Measurements from ENCODE around the gene WDR83. TPM values are rescaled to one million over a fixed set of nuclear protein-coding genes. Genes with fewer than 3 reads are reported as not detected.

WDR83 gene
- total and polyA plus RNA-seq, 2 of the 4 experiments (the other 2 are of a cell fraction) = 5.9 to 8.9 TPM

DNA sequence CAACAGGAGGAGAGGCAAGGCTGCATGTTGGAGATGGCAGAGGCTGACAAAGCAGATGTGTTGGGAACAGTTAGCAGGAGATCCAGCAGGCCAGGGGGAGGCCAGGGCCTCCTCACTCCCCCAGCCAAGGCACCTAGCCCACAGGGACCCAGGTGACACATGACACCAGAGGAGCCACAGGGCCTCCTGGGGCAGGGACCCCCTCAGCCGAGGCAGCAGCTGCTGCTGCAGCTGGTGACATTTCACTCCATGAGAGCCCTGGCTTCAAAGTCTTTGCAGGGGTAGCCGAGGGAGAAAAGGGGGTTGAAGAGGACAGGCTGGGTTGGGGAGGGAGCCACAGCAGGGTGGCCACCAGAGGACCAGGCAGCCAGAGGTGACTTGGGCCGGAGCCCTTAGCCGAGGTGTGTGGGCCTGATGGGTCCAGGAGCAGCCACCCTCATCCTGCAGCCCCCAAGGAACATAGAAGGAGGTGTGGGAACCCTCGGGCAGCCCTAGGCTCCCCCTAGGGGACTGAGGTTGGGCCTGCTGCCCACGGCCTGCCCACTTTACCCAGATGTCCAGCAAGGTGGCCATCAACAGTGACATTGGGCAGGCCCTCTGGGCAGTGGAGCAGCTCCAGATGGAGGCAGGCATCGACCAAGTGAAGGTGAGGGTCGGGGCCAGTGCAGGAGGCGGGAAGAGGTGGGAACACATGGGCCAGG is 21.0 kb downstream of the WDR83 start, which contains the start of gene GNG14:
GNG14 (plus strand) TSS at position 503 of the 701 bp plus-strand sequence; CDS start at position 554, 51 bp downstream.
- H3K4me2 ChIP-seq (ENCODE audit: low read depth, low read length) = no peak within 1 kb of the TSS
- H3K79me1 ChIP-seq (ENCODE audit: low read depth in 1 of 2, low read length in 2 of 2) = 0 out of 4 replicates have a peak, but pooled peaks cover 0 to under 1% of the 10 kb centered on the region in 2 experiments
- no peak within 1 kb of the TSS for H3K9ac ChIP-seq (ENCODE audit: low read depth, low read length)
- no peak within 1 kb of the TSS for H2BK15ac ChIP-seq (ENCODE audit: low read depth, low read length)
- in situ Hi-C loops (cut with MboI; ENCODE audit: low sequenced_read_pairs) = no loop called here
- H2AFZ ChIP-seq (replicated peaks; ENCODE audit: low read length, poor library complexity) = no peak within 1 kb of the TSS
- H2AK5ac ChIP-seq (ENCODE audit: low read depth, low read length) = no peak within 1 kb of the TSS
- H2BK5ac ChIP-seq (ENCODE audit: low read depth, low read length, poor library complexity, severe bottlenecking) = no peak within 1 kb of the TSS
- no peak within 1 kb of the TSS for H3K14ac ChIP-seq (replicated peaks; ENCODE audit: low read depth, low read length)
- H3K18ac ChIP-seq (ENCODE audit: low read depth, low read length) = no peak within 1 kb of the TSS
- ChIA-PET CTCF (interaction anchor here (0.9 kb wide), 1 partner anchor 10 kb away, joined by 3 read pairs; no protein-coding TSS in a partner anchor), POLR2A (ENCODE audit: unreplicated experiment) (no interaction called here)
- intact Hi-C loops (cut with micrococcal nuclease) = no loop called here
- H3K4ac ChIP-seq (ENCODE audit: low read depth, low read length) = no peak within 1 kb of the TSS
- no peak within 1 kb of the TSS for H4K8ac ChIP-seq (ENCODE audit: low read depth in 2 of 2, low read length in 2 of 2)
- no peak within 1 kb of the TSS for H3K4me3 ChIP-seq (ENCODE audit: insufficient read depth, low read depth, low read length)
- 0 out of 2 replicates have a peak, but pooled peaks cover 2% of the 10 kb centered on the region for H3K36me3 ChIP-seq (ENCODE audit: control insufficient read depth, insufficient read depth, low read length)
- H3K56ac ChIP-seq (ENCODE audit: extremely low read depth, insufficient read depth, low read length) = no peak within 1 kb of the TSS
- H3K4me1 ChIP-seq (ENCODE audit: control insufficient read depth, insufficient read depth, low read length) = no peaks in the 10 kb centered on the region
- TF ChIP-seq, protein P1, sequence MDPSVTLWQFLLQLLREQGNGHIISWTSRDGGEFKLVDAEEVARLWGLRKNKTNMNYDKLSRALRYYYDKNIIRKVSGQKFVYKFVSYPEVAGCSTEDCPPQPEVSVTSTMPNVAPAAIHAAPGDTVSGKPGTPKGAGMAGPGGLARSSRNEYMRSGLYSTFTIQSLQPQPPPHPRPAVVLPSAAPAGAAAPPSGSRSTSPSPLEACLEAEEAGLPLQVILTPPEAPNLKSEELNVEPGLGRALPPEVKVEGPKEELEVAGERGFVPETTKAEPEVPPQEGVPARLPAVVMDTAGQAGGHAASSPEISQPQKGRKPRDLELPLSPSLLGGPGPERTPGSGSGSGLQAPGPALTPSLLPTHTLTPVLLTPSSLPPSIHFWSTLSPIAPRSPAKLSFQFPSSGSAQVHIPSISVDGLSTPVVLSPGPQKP (IDR thresholded peaks at IDR 0.05; ENCODE audit: borderline replicate concordance, low read depth, low read length) = no peak
- no peak for TF ChIP-seq MAFK (IDR thresholded peaks at IDR 0.05; ENCODE audit: low read depth, low read length)
- no peak for TF ChIP-seq FOS (IDR thresholded peaks at IDR 0.05; ENCODE audit: low read depth, low read length)
- TF ChIP-seq MXI1 (IDR thresholded peaks at IDR 0.05; ENCODE audit: borderline replicate concordance, low read depth, low read length) = no peak
- no peak for TF ChIP-seq RCOR1 (IDR thresholded peaks at IDR 0.05; ENCODE audit: insufficient replicate concordance, low read length)
- no peak for TF ChIP-seq CTCF (conservative IDR thresholded peaks at IDR 0.05; ENCODE audit: low read depth, low read length)
- no peak for TF ChIP-seq BHLHE40 (IDR thresholded peaks at IDR 0.05; ENCODE audit: low read depth, low read length)
- no peak for TF ChIP-seq SMC3 (IDR thresholded peaks at IDR 0.05; ENCODE audit: low read depth, low read length)
- no peak for TF ChIP-seq MAZ (IDR thresholded peaks at IDR 0.05; ENCODE audit: borderline replicate concordance, low read depth, low read length)
- no peak for TF ChIP-seq CEBPB (IDR thresholded peaks at IDR 0.05; ENCODE audit: low read depth, low read length)
- TF ChIP-seq NFE2L2 (IDR thresholded peaks at IDR 0.05; ENCODE audit: low read depth, low read length) = no peak
- TF ChIP-seq RFX5 (IDR thresholded peaks at IDR 0.05; ENCODE audit: low read depth, low read length) = no peak
- no peak for TF ChIP-seq POLR2A (IDR thresholded peaks at IDR 0.05; ENCODE audit: low read depth, low read length)
- no peak for TF ChIP-seq CHD1 (IDR thresholded peaks at IDR 0.05; ENCODE audit: low read depth, low read length)
- no peak for TF ChIP-seq RAD21 (IDR thresholded peaks at IDR 0.05; ENCODE audit: low read length)
- TF ChIP-seq USF2 (IDR thresholded peaks at IDR 0.05; ENCODE audit: low read depth, low read length) = no peak
- H3K27ac ChIP-seq (ENCODE audit: insufficient read depth, low read length) = no peak within 1 kb of the TSS
- H3K9me3 ChIP-seq (ENCODE audit: control insufficient read depth, insufficient read depth, low read length) = no peaks in the 10 kb centered on the region
- H4K5ac ChIP-seq (ENCODE audit: low read depth, low read length) = no peak within 1 kb of the TSS
- H2AK9ac ChIP-seq (replicated peaks; ENCODE audit: low read depth, low read length, poor library complexity) = peak within 1 kb of the TSS; percentile 37
- peak; percentile 17; the same call in 1 of the 2 replicates for ATAC-seq (ENCODE audit: low read depth)
- H3K9me1 ChIP-seq (ENCODE audit: insufficient read depth, low read length) = no peaks in the 10 kb centered on the region
- 90% methylated on average over 2 of the region's 9 CpGs; no CpG with 5 or more reads in 1 of the 2 experiments for WGBS, 2 experiments (ENCODE audit: extremely low coverage in 2 of 2, insufficient read length in 1 of 2)
- no peaks in the 10 kb centered on the region for H4K20me1 ChIP-seq (ENCODE audit: insufficient read depth, low read length)
- H3K27me3 ChIP-seq (ENCODE audit: control insufficient read depth, insufficient read depth, low read length) = no peaks in the 10 kb centered on the region
- no peak within 1 kb of the TSS for H4K91ac ChIP-seq (ENCODE audit: insufficient read depth, low read depth, low read length)
- H2BK120ac ChIP-seq (ENCODE audit: low read depth, low read length) = no peak within 1 kb of the TSS
- no TSS peak for BruUV-seq (replicated peaks)
- no peak within 1 kb of the TSS for H2BK20ac ChIP-seq (ENCODE audit: low read depth, low read length)
- no peak within 1 kb of the TSS for H3K23ac ChIP-seq (ENCODE audit: low read depth, low read length)
- dilution Hi-C loops (cut with HindIII; ENCODE audit: low sequenced_read_pairs, unreplicated experiment) = no loop called here
- no peak for DNase-seq
